SK-N-MC (cell line): ENCODE results near the gene VTCN1.

Experiments used
- EZH2 ChIP-seq: fragments of 200-600 bp; sonication (generic); IDR thresholded peaks from one replicate; pipeline ENCODE4 v1.6.1; 2017; ENCODE audit warnings: antibody characterized with exemption
- FOXP2 ChIP-seq: optimal IDR thresholded peaks from 2 replicates; pipeline ENCODE3; 2011; ENCODE audit warnings: mild to moderate bottlenecking, moderate library complexity; ENCODE audit not compliant: insufficient read depth; ENCODE audit errors: extremely low read length, control extremely low read depth
- POLR2AphosphoS5 ChIP-seq: IDR thresholded peaks from 2 replicates; pipeline ENCODE4 v1.6.1; 2012; ENCODE audit warnings: mild to moderate bottlenecking, low read depth, low read length, borderline replicate concordance

DNA sequence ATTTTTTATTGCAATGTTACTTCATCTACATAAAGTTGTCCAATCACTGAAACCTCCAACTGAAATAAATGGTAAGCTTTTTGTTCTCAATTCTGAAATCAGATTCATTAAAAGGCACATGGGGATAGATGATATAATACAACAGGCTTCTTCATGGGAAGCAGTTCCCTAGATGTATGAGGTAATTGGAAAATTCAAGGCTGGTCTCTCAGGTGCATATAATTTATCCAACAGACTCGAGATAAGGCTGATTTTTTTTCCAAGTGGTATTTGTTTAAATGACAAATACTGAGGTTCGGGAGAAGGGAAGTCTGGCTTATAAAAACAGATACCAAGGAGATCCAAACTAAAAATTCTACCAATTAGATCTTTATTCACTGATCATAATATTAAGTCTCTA is 103.4 kb downstream of the VTCN1 start:
- TF ChIP-seq POLR2AphosphoS5 (no peak), EZH2 (no peak), FOXP2 (no peak)
